Keratinocyte (primary cell): ENCODE measurements around the gene CACNA1I. TPM values are rescaled to one million over a fixed set of nuclear protein-coding genes. Genes with fewer than 3 reads are reported as not detected.

Experiments used
- DNase-seq: peaks from one replicate; pipeline ENCODE4 v3.0.0-alpha.2; 2011; ENCODE audit warnings: low read depth, missing footprints, low spot score
- FAIRE-seq: peaks from 2 replicates; lab custom pipeline; 2011; peaks lifted over from hg19 to GRCh38; lab: Jason Lieb, UNC
- H2AFZ ChIP-seq: 2 replicates; pipeline ENCODE4 v1.6.0; 2012; ENCODE audit warnings: low read length, control low read depth, inconsistent platforms; ENCODE audit not compliant: control insufficient read depth
- H3K27ac ChIP-seq: 2 replicates; pipeline ENCODE4 v1.5.1; 2011; ENCODE audit warnings: low read length; ENCODE audit not compliant: control insufficient read depth, insufficient read depth
- H3K27me3 ChIP-seq: 3 replicates; pipeline ENCODE4 v1.6.0; 2011; ENCODE audit warnings: low read length; ENCODE audit not compliant: control insufficient read depth, insufficient read depth; ENCODE audit errors: extremely low read depth
- H3K36me3 ChIP-seq, 2 experiments: 2 replicates in 1 of 2; 3 replicates in 1 of 2; pipeline ENCODE4 v1.5.1; 2011; ENCODE audit warnings: low read length in 2 of 2, mild to moderate bottlenecking in 1 of 2; ENCODE audit not compliant: control insufficient read depth in 2 of 2, insufficient read depth in 2 of 2; ENCODE audit errors: extremely low read depth in 1 of 2
- H3K4me1 ChIP-seq: 3 replicates; pipeline ENCODE4 v1.5.1; 2011; ENCODE audit warnings: low read length; ENCODE audit not compliant: control insufficient read depth, insufficient read depth; ENCODE audit errors: extremely low read depth
- H3K4me2 ChIP-seq: 3 replicates; pipeline ENCODE4 v1.6.0; 2011; ENCODE audit warnings: low read depth, low read length; ENCODE audit not compliant: control insufficient read depth, insufficient read depth; ENCODE audit errors: extremely low read depth
- H3K4me3 ChIP-seq, 3 experiments: fragments of 200-600 bp in 1 of 3; sonication (generic) in 1 of 3; 2 replicates in 2 of 3; 3 replicates in 1 of 3; pipeline ENCODE4 v1.5.1; 2011 to 2016; ENCODE audit warnings: low read length in 3 of 3, mild to moderate bottlenecking in 3 of 3, control low read depth in 2 of 3, inconsistent platforms in 1 of 3, low read depth in 1 of 3, mixed read lengths in 1 of 3, mixed run types in 1 of 3, moderate library complexity in 1 of 3; ENCODE audit not compliant: control insufficient read depth in 2 of 3, insufficient read depth in 2 of 3; ENCODE audit errors: extremely low read depth in 1 of 3
- H3K79me2 ChIP-seq: 2 replicates; pipeline ENCODE4 v1.6.0; 2012; ENCODE audit warnings: low read length; ENCODE audit not compliant: control insufficient read depth, insufficient read depth
- H3K9ac ChIP-seq: 3 replicates; pipeline ENCODE4 v1.6.0; 2011; ENCODE audit warnings: low read length; ENCODE audit not compliant: control insufficient read depth, insufficient read depth; ENCODE audit errors: extremely low read depth
- H3K9me1 ChIP-seq: 3 replicates; pipeline ENCODE4 v1.6.0; 2011; ENCODE audit warnings: low read length; ENCODE audit not compliant: control insufficient read depth, insufficient read depth; ENCODE audit errors: extremely low read depth
- H3K9me3 ChIP-seq: 2 replicates; pipeline ENCODE4 v1.5.1; 2012; ENCODE audit warnings: low read depth, low read length; ENCODE audit not compliant: control insufficient read depth
- H4K20me1 ChIP-seq: 3 replicates; pipeline ENCODE4 v1.6.0; 2011; ENCODE audit warnings: low read length; ENCODE audit not compliant: control insufficient read depth, insufficient read depth; ENCODE audit errors: extremely low read depth
- CTCF ChIP-seq, 3 experiments: IDR thresholded peaks in 1 of 3; conservative IDR thresholded peaks in 1 of 3; optimal IDR thresholded peaks in 1 of 3; 2 replicates in 2 of 3; 3 replicates in 1 of 3; pipeline versions ENCODE3 to v1.5.1; 2011; ENCODE audit warnings: low read length in 3 of 3, mild to moderate bottlenecking in 3 of 3, moderate library complexity in 2 of 3, control low read depth in 1 of 3, inconsistent platforms in 1 of 3; ENCODE audit not compliant: insufficient read depth in 2 of 3; ENCODE audit errors: extremely low read depth in 1 of 3
- EZH2 ChIP-seq: IDR thresholded peaks from one replicate; pipeline ENCODE4 v1.6.1; 2012; ENCODE audit warnings: inconsistent platforms, mild to moderate bottlenecking, low read length, moderate library complexity
- dilution Hi-C: fragments of 300-500 bp; cut with MboI; formaldehyde crosslinking; loops from one replicate; pipeline ENCODE4 v1.7.0; 2020; ENCODE audit warnings: low sequenced_read_pairs; ENCODE audit not compliant: extremely low pct_ligation_motif_present
- polyA plus RNA-seq, 5 experiments: library from polyadenylated mRNA; depleted of rRNA in 3 of 5; stranded (reverse) in 3 of 5; stranded (forward) in 1 of 5; unstranded in 1 of 5; fragments of >200 nt; gene quantifications; 1 replicate in 1 of 5; 2 replicates in 3 of 5; 3 replicates in 1 of 5; pipeline versions ENCODE4 v1.2.1 to v1.2.3, GENCODE V29; 2011 to 2012; ENCODE audit warnings: missing spikeins in 2 of 5, low read depth in 1 of 5, low replicate concordance in 1 of 5

CACNA1I gene
- polyA plus RNA-seq, 1 donor (not counting 4 experiments of a cell fraction or from before 2014, with no cell fraction given) = not detected

GRCh38 chr22:39655004-39655579, 84.5 kb downstream of the CACNA1I start:
- Histone ChIP-seq H3K27me3 (peaks cover 37% of the 10 kb centered on the region), H3K4me3 (no peak overlapping the region), H3K4me2 (no peak overlapping the region), H2AFZ (no peak overlapping the region), H3K4me1 (no peaks in the 10 kb centered on the region), H3K9me1 (no peaks in the 10 kb centered on the region), H3K9ac (no peak overlapping the region), H3K27ac (no peak overlapping the region), H4K20me1 (no peaks in the 10 kb centered on the region), H3K79me2 (no peaks in the 10 kb centered on the region), H3K9me3 (no peaks in the 10 kb centered on the region), H3K36me3 (no peaks in the 10 kb centered on the region)
- DNase-seq (no peak), FAIRE-seq (no peak)
- dilution Hi-C loops = no loop called here
- TF ChIP-seq CTCF (optimal IDR thresholded peaks at IDR 0.05 in 1 of 3, IDR thresholded peaks at IDR 0.05 in 1 of 3, conservative IDR thresholded peaks at IDR 0.05 in 1 of 3; ENCODE audit: extremely low read depth in 1 of 3, insufficient read depth in 2 of 3, low read length in 3 of 3) = peak in 1 of 3 experiments; percentile 41
- TF ChIP-seq EZH2 = no peak

- Histone ChIP-seq H3K4me2 (no peak overlapping the region), H3K27me3 (peaks cover 41% of the 10 kb centered on the region), H3K4me1 (no peaks in the 10 kb centered on the region), H3K27ac (no peak overlapping the region), H2AFZ (no peak overlapping the region), H3K9me1 (no peaks in the 10 kb centered on the region), H3K79me2 (no peaks in the 10 kb centered on the region), H3K4me3 (no peak overlapping the region), H3K9me3 (no peaks in the 10 kb centered on the region), H3K9ac (no peak overlapping the region), H4K20me1 (no peaks in the 10 kb centered on the region), H3K36me3 (no peaks in the 10 kb centered on the region)
- FAIRE-seq (no peak), DNase-seq (no peak)
- dilution Hi-C loops = no loop called here
- TF ChIP-seq EZH2 (no peak), CTCF (optimal IDR thresholded peaks at IDR 0.05 in 1 of 3, IDR thresholded peaks at IDR 0.05 in 1 of 3, conservative IDR thresholded peaks at IDR 0.05 in 1 of 3; ENCODE audit: extremely low read depth in 1 of 3, insufficient read depth in 2 of 3, low read length in 3 of 3) (no peak)
Observed at GRCh38 chr22:39655831-39656230, 85.3 kb downstream of the CACNA1I start.
